Activated effector memory CD4-positive, alpha-beta T cell treated with anti-CD3 and anti-CD28 coated beads, Interleukin-2, amount 50 U/mL, for 16 hours (primary cell): ENCODE data around the gene PAPSS2.
"Not testable (repeated sequence)": the region's sequence is repeated elsewhere in the genome, so short reads cannot be mapped to it uniquely, and the experiment has no call there.

ENCODE experiments used
- DNase-seq: peaks from one replicate; pipeline ENCODE4 v3.0.0-alpha.2; 2020

PAPSS2 gene

DNA sequence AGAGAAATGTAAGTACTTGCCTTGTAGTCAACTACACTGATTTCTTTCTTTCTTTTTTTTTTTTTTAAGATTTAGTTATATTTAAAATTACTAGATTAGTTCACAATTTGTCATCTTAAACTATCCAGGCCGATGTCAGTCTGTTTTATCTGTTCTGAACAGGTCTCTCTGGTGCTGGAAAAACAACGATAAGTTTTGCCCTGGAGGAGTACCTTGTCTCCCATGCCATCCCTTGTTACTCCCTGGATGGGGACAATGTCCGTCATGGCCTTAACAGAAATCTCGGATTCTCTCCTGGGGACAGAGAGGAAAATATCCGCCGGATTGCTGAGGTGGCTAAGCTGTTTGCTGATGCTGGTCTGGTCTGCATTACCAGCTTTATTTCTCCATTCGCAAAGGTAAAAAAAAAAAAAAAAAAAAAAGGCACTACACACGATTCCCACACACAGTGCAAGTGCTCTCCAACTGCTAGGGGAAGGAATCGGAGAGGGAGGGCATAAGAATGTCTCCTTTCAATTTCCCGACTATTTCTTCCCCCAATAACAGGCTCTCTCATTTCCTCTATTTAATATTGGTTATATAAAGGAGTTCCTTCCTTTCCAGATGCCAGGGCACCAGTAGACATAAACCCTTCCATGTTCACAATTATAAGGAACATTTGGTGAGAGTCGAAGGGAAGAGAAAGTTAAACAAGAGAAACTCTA lies 53.4 kb downstream of the PAPSS2 start:
- no peak for DNase-seq

DNA sequence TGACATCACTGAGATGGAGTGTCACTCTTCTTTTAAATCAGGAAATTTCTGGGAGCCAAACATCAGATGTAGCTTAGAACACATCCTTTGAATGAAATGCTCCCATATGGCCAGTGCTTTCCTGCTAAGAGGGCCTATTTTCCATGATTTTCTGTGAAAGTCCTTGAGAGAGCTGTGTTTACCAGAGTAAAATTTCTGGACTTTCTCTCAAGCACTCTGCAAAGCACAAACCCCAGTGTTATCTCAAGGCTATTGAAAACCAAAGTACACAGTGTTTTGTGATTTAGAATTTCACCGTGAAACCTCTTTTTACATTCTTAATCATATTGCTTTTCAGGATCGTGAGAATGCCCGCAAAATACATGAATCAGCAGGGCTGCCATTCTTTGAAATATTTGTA lies 54.0 kb downstream of the PAPSS2 start:
- DNase-seq, result no peak

DNA sequence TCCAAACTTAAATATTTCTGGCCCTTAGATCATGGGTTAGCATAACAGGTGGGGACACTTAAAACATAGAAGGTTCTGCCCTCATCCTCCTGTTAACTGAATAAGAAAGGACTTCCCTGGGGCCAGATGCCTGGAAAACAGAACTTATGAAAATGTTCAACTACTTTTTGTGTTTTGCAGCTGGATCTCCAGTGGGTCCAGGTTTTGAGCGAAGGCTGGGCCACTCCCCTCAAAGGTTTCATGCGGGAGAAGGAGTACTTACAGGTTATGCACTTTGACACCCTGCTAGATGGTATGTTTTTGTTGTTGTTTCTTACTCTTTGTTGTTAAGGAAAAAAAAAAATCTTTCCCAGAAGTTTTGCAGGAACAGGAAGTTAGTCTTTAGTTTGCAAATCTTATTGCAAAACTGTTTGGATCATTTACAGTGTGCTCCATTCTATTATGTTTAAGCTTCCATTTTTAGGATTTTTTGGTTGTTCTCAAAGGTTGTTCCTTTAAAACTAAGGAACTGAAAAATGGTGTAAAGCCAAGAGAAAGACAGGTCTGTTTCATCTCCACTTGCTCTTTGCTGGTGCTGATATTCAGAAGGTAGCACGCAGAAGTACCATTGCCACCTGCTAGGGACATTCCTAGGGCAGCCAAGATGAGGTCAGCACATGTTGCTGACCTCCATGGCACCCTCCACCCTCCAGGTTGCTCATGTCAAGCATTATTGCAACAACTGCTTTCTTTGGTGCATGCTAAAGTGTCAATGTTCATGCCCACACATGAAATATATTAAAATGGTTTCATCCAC lies 56.1 kb downstream of the PAPSS2 start:
- no peak for DNase-seq

DNA sequence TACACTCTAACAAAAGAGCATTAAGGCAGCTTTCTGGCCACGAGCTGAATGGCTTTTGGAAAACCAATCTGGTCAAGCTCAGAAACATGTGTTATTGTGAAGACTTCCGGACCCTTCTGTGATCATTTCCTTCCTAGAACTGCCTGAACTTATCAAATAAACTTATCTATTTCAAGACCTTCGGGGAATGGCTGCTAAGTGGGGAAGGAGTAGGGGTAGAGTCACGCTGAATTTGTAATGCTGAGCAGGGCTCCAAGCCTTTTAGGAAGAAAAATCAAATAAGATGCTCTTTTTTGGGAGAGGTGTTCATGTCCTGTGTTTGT lies 56.6 kb downstream of the PAPSS2 start:
- no peak for DNase-seq

DNA sequence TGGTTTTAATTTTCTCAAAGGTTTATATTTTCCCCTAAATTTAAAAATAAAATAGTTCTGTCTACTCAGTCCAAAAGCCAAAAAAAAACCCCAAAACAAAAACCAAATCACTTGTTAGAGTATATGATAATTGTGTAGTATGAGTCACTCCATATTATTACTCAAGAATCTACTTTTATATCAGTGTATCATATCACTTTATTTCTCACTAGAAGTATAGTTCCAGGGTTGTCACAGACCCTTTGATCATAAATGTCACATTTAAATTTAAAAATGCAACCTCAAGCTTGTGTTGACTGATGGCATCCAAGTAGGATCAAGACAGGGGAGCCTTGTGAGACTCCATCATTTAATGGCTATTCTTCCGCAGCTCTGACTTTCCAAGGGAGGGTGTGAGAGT lies 61.0 kb downstream of the PAPSS2 start:
- DNase-seq, result no peak

DNA sequence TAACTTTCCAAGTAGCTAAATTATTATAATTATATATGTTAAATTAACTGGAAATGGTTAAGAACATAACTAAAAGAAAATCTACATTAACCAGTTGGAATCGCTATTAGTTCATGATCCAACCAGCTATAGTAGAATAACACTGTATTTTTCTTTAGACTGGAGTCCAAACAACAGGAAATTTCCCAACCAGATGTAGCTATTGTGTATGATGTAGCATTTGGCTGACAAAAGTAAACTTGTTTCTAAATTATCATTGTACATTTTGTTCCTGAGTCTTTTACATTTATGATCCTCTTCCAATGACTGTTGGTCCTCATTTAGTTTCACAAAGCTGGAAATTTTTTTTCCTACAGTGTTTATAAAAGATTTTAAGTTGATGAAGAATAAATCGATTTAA lies 62.1 kb downstream of the PAPSS2 start:
- DNase-seq, result no peak

DNA sequence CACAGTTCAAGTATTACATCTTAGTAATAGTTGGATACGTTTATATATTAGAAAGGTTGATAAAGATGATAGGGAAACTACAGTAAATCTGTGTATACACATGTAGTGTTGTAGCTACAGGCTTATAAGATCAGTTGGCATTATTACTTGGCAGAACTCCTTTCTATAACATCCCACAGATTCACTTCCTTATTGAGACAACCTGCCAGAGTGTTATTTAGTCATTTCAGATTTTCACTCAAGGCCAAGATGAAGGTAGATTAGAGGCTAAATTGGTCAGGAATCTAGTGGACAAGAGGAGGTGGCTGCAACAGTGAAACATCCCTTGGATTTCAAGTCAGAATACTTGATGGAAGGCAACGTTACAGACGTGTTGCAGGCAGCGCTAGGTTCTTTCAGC lies 63.0 kb downstream of the PAPSS2 start:
- DNase-seq, result no peak

DNA sequence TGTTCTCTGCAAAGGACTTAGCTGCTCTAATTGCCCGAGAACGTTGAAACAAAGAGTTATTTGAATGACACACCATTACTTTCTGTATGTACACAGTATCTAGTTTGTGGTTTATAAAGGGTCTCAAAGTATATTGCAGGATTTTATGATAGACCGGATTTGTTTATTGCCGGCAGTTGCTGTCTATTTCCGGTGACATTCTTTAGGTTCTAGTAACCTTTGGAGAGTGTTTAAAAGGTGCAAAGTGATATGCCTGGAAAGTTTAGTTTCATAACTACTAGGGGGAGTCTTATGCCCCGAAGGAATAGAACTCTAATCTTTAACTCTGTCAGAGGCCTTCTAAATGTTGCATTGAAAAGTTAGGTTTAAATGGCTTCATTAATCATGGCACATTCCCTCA lies 63.8 kb downstream of the PAPSS2 start:
- no peak for DNase-seq

DNA sequence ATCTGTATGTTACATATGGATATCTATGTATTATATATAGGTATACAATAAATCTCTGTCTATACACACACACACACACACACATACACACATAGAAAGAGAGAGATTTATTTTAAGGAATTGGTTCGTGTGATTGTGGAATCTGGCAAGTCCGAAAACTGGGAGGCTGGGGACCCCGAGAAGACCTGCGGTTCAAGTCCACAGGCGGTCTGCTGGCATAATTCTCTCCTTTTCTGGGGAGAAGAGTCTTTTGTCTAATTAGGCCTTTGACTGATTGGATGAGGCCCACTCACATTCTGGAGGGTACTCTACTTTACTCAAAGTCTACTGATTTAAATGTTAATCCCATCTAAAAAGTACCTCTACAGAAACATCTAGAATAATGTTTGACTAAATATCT lies 65.1 kb downstream of the PAPSS2 start:
- DNase-seq, result no peak

DNA sequence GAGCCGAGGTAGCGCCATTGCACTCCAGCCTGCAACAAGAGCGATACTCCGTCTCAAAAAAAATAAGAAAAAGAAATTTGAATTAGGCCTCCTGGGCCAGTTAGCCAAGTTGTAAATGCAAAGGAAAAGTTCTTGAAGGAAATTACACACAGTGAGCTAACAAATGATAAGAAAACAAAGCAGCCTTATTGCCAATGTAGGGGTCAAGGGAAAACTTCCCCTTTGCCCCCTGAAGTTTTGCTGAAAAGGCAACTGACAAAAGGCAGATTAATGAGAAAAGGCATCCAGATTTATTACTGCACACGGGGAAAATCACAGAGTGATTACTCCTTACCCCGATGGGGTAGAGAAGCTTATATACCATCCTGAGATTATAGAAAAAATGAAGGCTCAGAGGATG lies 70.3 kb downstream of the PAPSS2 start:
- DNase-seq, result no peak

DNA sequence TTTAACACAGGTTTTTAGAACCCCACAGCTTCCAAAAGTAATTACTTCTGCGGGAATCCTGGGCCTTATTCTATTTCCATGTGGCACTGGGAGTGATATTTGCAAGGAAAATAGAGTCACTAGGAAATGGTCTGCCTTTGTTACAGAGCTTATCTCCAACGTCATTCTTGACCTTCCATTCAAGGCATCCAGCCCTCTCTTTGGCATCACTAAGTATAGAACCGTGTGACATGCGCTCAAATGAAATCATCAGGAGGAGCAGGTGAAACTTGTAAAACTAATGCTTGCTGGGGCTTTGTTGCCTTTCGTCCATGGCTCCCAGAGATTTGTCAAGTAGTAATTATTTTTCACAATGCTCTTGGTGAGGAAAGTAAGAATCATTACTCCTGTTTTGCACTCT lies 73.4 kb downstream of the PAPSS2 start:
- no peak for DNase-seq

DNA sequence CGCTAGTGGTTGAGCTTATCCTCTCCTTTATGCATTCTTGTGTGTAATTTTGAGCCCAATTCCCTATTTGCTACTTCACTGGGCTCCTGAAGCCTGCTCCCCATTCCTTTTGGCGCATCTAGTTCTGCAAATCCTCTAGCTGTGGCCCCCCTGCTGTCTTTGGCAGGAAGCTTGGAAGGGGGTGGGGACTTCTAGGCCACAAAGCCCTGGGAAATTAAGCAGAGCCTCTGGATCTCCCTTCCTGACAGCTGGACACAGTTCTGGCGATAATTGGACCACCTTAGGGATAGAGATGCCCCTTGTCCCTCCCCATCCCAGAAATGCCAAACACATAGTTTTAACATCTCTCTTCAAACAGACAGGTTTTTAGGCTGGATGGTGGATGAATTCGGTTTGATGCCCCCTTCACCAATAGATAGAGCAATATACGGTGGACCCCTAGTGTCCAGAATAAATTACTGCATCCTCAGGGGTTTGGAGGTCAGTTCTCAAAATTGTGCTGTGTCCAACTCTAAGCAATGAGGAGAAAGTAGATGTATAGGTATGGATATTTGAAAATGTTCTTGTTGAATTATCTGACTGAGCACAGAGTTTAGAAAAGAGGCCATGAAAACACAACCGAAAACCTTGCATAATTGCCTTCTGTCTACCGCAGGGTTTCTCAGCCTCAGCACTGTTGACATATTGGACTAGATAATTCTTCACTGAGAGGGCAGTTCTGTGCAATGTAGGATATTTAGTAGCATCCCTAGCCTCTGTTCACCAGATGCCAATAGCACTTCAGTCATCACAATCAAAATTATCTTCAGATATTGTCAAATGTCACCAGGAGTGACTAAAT lies 75.5 kb downstream of the PAPSS2 start:
- no peak for DNase-seq

DNA sequence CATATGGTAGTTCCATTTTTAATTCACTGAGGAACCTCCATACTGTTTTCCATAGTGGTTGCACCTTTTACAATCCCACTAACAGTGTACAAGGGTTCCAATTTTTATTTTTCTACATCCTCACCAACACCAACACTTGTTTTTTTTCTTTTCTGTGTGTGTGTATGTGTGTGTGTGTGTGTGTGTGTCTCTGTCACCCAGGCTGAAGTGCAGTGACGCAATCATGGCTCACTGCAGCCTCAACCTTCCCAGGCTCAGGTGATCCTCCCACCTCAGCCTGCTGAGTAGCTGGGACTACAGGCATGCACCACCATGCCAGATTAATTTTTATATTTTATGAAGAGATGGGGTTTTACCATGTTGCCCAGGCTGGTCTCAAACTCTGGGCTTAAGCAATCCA lies 78.6 kb downstream of the PAPSS2 start:
- not testable (repeated sequence) for DNase-seq

DNA sequence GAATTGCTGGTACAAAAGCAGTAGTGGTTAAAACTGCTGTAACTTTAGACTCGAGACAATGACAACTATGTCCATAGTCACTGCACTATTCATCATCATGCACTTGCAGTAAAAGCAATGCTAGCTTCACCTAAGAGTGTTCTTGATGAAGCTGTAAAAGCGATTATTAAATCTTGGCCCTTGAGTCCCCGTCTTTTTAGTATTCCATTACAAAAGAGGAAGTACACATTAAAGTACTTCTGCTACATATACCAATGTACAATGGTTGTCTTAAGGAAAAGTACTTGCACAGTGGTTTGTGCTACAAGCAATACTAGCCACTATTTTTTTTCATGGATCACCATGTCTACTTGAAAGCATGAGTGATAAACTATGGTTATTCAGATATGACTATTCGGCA lies 80.0 kb downstream of the PAPSS2 start:
- no peak for DNase-seq

DNA sequence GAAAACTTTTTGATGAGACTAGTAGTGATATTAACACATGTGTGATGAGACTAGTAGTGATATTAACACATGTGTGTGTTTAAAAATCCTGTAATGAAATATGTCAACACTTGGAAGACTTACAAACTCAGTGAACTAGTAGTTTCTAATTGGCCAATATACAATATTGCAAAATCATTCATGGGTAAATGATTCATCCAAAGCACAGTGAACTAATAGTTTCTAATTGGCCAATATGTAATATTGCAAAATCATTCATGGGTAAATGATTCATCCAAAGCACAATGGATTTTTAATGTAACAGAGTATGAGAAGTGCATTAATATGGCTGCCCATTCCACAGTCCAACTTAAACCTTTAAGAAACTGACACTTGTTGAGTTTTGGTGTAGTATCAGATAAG lies 80.6 kb downstream of the PAPSS2 start:
- DNase-seq, result no peak

DNA sequence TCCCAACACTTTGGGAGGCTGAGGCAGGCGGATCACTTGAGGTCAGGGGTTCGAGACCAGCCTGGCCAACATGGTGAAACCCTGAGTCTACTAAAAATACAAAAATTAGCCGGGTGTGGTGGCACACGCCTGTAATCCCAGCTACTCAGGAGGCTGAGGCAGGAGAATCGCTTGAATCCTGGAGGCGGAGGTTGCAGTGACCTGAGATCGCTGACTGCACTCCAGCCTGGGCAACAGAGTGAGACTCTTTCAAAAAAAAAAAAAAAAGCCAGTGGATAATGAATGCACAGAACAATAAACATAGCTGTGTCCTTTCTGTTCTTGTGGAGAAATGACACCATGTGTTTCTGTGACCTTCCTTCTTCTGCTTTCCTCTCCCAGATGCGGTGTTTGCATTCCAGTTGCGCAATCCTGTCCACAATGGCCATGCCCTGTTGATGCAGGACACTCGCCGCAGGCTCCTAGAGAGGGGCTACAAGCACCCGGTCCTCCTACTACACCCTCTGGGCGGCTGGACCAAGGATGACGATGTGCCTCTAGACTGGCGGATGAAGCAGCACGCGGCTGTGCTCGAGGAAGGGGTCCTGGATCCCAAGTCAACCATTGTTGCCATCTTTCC lies 83.4 kb downstream of the PAPSS2 start:
- not testable (repeated sequence) for DNase-seq

DNA sequence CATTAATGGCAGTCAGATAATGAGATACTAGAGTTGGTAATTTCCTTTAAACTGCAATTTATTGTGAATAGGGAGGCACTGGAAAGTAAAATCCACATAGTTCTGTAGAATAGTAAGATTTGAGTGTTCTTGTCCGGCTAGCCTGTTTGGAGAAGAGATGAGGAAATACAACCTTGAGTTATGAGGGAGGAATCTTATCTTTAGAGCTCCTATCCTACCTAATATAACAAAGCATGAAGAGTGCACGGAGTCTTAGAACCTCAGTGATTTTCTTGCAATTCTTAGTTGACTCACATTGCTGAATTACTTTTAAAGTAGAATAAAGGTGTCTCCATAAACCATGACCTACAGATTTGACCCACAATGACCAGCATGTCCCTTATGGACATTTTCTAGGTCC lies 84.9 kb downstream of the PAPSS2 start:
- DNase-seq, result no peak

DNA sequence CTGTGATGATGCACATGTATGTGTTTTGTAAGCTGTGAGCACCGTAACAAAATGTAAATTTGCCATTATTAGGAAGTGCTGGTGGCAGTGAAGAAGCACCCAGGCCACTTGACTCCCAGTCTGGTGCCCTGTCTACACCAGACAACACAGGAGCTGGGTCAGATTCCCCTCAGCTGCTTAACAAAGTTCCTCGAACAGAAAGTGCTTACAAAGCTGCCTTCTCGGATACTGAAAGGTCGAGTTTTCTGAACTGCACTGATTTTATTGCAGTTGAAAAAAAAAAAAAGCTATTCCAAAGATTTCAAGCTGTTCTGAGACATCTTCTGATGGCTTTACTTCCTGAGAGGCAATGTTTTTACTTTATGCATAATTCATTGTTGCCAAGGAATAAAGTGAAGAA lies 87.2 kb downstream of the PAPSS2 start:
- no peak for DNase-seq

DNA sequence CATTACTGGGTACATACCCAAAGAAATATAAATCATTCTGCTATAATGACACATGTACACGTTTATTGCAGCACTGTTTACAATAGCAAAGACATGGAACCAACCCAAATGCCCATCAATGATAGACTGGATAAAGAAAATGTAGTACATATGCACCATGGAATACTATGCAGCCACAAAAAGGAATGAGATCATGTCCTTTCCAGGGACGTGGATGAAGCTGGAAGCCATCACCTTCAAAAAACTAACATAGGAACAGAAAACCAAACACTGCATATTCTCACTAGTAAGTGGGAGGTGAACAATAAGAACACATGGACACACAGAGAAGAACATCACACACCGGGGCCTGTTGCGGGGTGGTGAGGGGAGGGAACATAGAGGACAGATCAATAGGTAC lies 88.6 kb downstream of the PAPSS2 start:
- not testable (repeated sequence) for DNase-seq

DNA sequence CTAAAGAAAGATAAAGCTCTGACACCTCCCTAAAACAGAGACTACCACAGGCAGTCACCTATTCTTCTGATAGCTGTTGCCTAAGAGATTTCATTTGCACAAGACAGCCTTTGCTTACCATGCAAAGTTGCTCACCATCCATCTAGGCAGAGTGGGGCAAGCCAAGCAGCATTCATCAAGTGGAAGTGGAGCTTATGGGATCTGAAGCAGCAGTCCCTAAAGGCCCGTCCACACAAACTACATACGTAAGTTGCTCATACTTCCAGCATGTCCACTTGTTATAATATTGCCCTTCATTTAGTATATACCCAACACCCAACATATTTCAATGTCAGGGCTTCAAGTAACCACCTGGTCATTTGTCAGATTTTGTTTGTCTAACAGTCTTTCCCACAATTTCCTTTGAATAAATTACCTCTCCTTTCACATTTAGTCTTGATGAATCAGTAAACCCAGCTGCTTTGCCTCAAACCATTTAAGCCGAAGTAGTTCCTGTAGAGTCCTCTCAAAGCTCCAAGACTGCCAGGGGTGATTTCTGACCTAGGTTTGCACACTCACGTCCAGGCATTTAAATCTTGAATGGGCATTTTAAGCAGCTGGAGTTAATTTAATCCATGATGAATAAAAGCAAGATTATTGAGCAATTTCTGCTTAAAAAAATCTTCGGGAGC lies 90.5 kb downstream of the PAPSS2 start:
- DNase-seq, result no peak

DNA sequence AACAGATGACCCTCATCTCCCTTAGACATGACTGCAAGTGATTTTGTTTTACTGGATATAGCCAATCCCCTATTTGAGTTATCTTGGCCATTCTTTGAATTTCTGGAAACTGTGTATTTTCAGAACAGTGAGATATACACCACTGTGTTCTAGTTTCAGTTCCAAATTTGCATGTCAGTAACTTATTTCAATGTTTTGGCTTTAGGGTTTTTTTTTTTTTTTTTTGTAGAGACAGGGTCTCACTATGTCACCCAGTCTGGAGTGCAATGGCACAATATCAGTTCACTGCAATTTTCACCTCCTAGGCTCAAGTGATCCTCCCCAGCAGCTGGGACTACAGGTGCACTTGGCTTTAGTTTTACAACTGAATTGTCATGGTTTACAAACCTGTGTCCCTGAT lies 91.1 kb downstream of the PAPSS2 start:
- DNase-seq, result no peak

DNA sequence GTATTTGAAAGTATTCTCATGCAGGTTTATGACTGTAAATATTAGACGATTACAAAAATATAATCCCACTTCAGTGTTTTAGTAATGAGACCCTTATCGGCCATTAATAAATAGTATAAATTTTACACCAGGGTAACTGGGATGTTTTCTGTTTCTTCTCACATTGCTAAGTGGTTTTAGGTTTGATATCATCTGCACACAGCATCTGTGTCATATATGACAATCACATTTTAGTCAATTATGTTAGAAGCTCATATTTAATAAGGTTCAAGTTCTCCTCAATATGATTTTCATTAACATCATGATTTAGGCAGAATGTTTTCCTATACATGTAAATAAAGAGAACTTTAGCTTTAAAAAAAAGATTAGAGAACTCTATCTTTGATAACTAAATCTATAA lies 91.6 kb downstream of the PAPSS2 start:
- DNase-seq, result no peak

DNA sequence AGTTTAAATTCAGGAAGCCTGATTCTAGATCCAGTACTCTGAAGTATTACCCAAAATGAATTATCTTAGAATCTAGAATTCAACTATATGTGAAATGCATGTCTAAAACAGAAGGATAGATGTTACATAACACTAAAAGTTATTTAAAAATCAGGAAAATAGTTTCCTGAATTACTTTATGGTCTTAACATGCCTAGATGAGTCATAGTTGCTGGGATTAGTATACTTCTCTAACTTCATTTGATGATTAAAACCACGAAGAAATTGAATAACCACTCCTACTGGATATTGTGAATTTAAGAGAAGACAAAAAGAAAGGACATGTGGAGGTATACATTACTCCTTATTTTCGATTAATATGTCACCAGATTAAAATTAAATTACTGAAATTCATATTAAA lies 92.9 kb downstream of the PAPSS2 start:
- no peak for DNase-seq
